Mesenteric fat pad (tissue), 1 donor: Measurements from ENCODE around the gene USH2A. TPM values are rescaled to one million over a fixed set of nuclear protein-coding genes. Genes with fewer than 3 reads are reported as not detected.

Experiments used
- DNase-seq: peaks from one replicate; pipeline ENCODE4 v3.0.0-alpha.2; 2020; ENCODE audit warnings: low spot score
- total RNA-seq: library from RNA; stranded (reverse); fragmentation: NEBNext Ultra II Directional; extraction: Animal tissue kit (Norgen Biotek cat#: 25700); gene quantifications from one replicate; pipeline ENCODE4 v1.2.1, GENCODE V29; 2021
- donor health status: DM: yes; HTN: yes; CAD: no.

The USH2A gene
- total RNA-seq, 1 donor from 2014 or later: not detected

GRCh38 chr1:215877452-215877951 lies 545.7 kb downstream of the USH2A start:
- DNase-seq: no peak

GRCh38 chr1:215875712-215876111 lies 547.5 kb downstream of the USH2A start:
- DNase-seq: no peak

- DNase-seq: no peak
Observed at GRCh38 chr1:215875236-215875635, 548.0 kb downstream of the USH2A start.

GRCh38 chr1:215872658-215873057 lies 550.6 kb downstream of the USH2A start:
- no peak for DNase-seq

GRCh38 chr1:215868500-215868899 lies 554.7 kb downstream of the USH2A start:
- DNase-seq: no peak

GRCh38 chr1:215865060-215865459 lies 558.2 kb downstream of the USH2A start:
- no peak for DNase-seq

GRCh38 chr1:215863796-215864195 lies 559.5 kb downstream of the USH2A start:
- DNase-seq: no peak

- DNase-seq: no peak
Observed at GRCh38 chr1:215860833-215861232, 562.4 kb downstream of the USH2A start.

- no peak for DNase-seq
Observed at GRCh38 chr1:215857317-215857716, 565.9 kb downstream of the USH2A start.

- DNase-seq: no peak
Observed at GRCh38 chr1:215845234-215845891, 577.9 kb downstream of the USH2A start.

- DNase-seq: no peak
Observed at GRCh38 chr1:215844777-215845176, 578.5 kb downstream of the USH2A start.

GRCh38 chr1:215844266-215844665 lies 579.0 kb downstream of the USH2A start:
- DNase-seq: no peak

GRCh38 chr1:215842905-215843304 lies 580.3 kb downstream of the USH2A start:
- DNase-seq: no peak

GRCh38 chr1:215835951-215836350 lies 587.3 kb downstream of the USH2A start:
- no peak for DNase-seq

GRCh38 chr1:215833941-215834729 lies 589.1 kb downstream of the USH2A start:
- no peak for DNase-seq

GRCh38 chr1:215830226-215830810 lies 592.9 kb downstream of the USH2A start:
- DNase-seq: no peak

GRCh38 chr1:215825056-215825455 lies 598.2 kb downstream of the USH2A start:
- no peak for DNase-seq

- DNase-seq: no peak
Observed at GRCh38 chr1:215824245-215824644, 599.0 kb downstream of the USH2A start.

- no peak for DNase-seq
Observed at GRCh38 chr1:215819114-215819513, 604.1 kb downstream of the USH2A start.

GRCh38 chr1:215807911-215808436 lies 615.3 kb downstream of the USH2A start:
- no peak for DNase-seq

- no peak for DNase-seq
Observed at GRCh38 chr1:215807218-215807617, 616.0 kb downstream of the USH2A start.

GRCh38 chr1:215797859-215798258 lies 625.4 kb downstream of the USH2A start:
- no peak for DNase-seq
